HEK293T (cell line): ENCODE data around the gene MYO7A.

Experiments
- CTCF ChIA-PET: fragments of 350-600 bp; formaldehyde crosslinking; extraction: SDS; loops from one replicate; lab custom pipeline; 2021; ENCODE audit warnings: antibody characterized with exemption, inconsistent platforms; lab: Yijun Ruan, JAX
- POLR2A ChIA-PET: fragments of 350-600 bp; formaldehyde crosslinking; extraction: SDS; loops from one replicate; lab custom pipeline; 2020; ENCODE audit warnings: antibody characterized with exemption, inconsistent platforms; lab: Yijun Ruan, JAX
- DNase-seq: peaks from one replicate; pipeline ENCODE4 v3.0.0; 2012; ENCODE audit warnings: mixed read lengths; ENCODE audit errors: extremely low spot score
- ARNT ChIP-seq: fragments of 450-650 bp; IDR thresholded peaks from 2 replicates; pipeline ENCODE4 v1.6.1; 2017; ENCODE audit warnings: mild to moderate bottlenecking
- BHLHE40 ChIP-seq: fragments of 450-650 bp; IDR thresholded peaks from 2 replicates; pipeline ENCODE4 v1.6.1; 2016; ENCODE audit warnings: mild to moderate bottlenecking, moderate library complexity, borderline replicate concordance
- CTBP1 ChIP-seq: fragments of 450-650 bp; IDR thresholded peaks from 2 replicates; pipeline ENCODE4 v1.6.1; 2016; ENCODE audit warnings: borderline replicate concordance
- ELF4 ChIP-seq: fragments of 450-650 bp; IDR thresholded peaks from 2 replicates; pipeline ENCODE4 v1.6.1; 2017; ENCODE audit warnings: antibody characterized with exemption
- FOXA1 ChIP-seq: fragments of 450-650 bp; IDR thresholded peaks from 2 replicates; pipeline ENCODE4 v1.6.1; 2016; ENCODE audit warnings: mild to moderate bottlenecking
- FOXK2 ChIP-seq: fragments of 450-650 bp; IDR thresholded peaks from 2 replicates; pipeline ENCODE4 v1.6.1; 2016; ENCODE audit warnings: mild to moderate bottlenecking
- FOXM1 ChIP-seq: fragments of 450-650 bp; IDR thresholded peaks from 2 replicates; pipeline ENCODE4 v1.6.1; 2017; ENCODE audit warnings: mild to moderate bottlenecking, borderline replicate concordance
- HDGF ChIP-seq: fragments of 450-650 bp; IDR thresholded peaks from 2 replicates; pipeline ENCODE4 v1.6.1; 2017; ENCODE audit warnings: antibody characterized with exemption, borderline replicate concordance
- L3MBTL2 ChIP-seq: fragments of 450-650 bp; conservative IDR thresholded peaks from 2 replicates; pipeline ENCODE4 v1.6.1; 2016; ENCODE audit warnings: mild to moderate bottlenecking
- LEF1 ChIP-seq: fragments of 450-650 bp; IDR thresholded peaks from 2 replicates; pipeline ENCODE4 v1.6.1; 2017; ENCODE audit warnings: mild to moderate bottlenecking, borderline replicate concordance
- NFRKB ChIP-seq: fragments of 450-650 bp; IDR thresholded peaks from 2 replicates; pipeline ENCODE4 v1.6.1; 2016; ENCODE audit warnings: mild to moderate bottlenecking, moderate library complexity
- PKNOX1 ChIP-seq: fragments of 450-650 bp; IDR thresholded peaks from 2 replicates; pipeline ENCODE4 v1.6.1; 2016
- SP1 ChIP-seq: fragments of 450-650 bp; IDR thresholded peaks from 2 replicates; pipeline ENCODE4 v1.6.1; 2017
- SUZ12 ChIP-seq: fragments of 450-650 bp; IDR thresholded peaks from 2 replicates; pipeline ENCODE4 v1.6.1; 2016; ENCODE audit warnings: mild to moderate bottlenecking
- TARDBP ChIP-seq: fragments of 450-650 bp; IDR thresholded peaks from 2 replicates; pipeline ENCODE4 v1.6.1; 2016
- ZNF384 ChIP-seq: fragments of 450-650 bp; IDR thresholded peaks from 2 replicates; pipeline ENCODE4 v1.6.1; 2016

The MYO7A gene

GRCh38 chr11:77101043-77101537 lies 27.0 kb upstream of the MYO7A start:
- ChIA-PET POLR2A (no interaction called here), CTCF (interaction anchor here (1.0 kb wide), 1 partner anchor 10 kb away, joined by 3 read pairs; no protein-coding TSS in a partner anchor)
- TF ChIP-seq SP1 (no peak), SUZ12 (no peak), BHLHE40 (no peak), HDGF (no peak), L3MBTL2 (no peak), FOXM1 (no peak), CTBP1 (no peak), FOXK2 (no peak)
- peak; percentile 49 for DNase-seq

GRCh38 chr11:77102246-77103210 lies 25.5 kb upstream of the MYO7A start, which contains the start of gene OMP:
OMP (plus strand) TSS chr11:77102840; CDS start chr11:77102840, 0 bp downstream.
- ChIA-PET CTCF (no interaction called here), POLR2A (no interaction called here)
- no peak for DNase-seq
- no peak for TF ChIP-seq ELF4
- TF ChIP-seq ZNF384 = no peak
- TF ChIP-seq FOXA1 = no peak
- no peak for TF ChIP-seq NFRKB
- no peak for TF ChIP-seq TARDBP
- TF ChIP-seq HDGF = no peak
- TF ChIP-seq PKNOX1 = no peak
- no peak for TF ChIP-seq ARNT
- no peak for TF ChIP-seq BHLHE40
- no peak for TF ChIP-seq SP1
- TF ChIP-seq FOXK2 = no peak
- TF ChIP-seq SUZ12 = no peak
- TF ChIP-seq LEF1 = no peak
- no peak for TF ChIP-seq CTBP1

- POLR2A ChIA-PET = no interaction called here
- no peak for DNase-seq
- TF ChIP-seq L3MBTL2 (no peak), ARNT (no peak)
- CTCF ChIA-PET = interaction anchor here (0.7 kb wide), 1 partner anchor 103 kb away, joined by 3 read pairs; no protein-coding TSS in a partner anchor
Measured at GRCh38 chr11:77103319-77103718, 24.7 kb upstream of the MYO7A start.

DNA sequence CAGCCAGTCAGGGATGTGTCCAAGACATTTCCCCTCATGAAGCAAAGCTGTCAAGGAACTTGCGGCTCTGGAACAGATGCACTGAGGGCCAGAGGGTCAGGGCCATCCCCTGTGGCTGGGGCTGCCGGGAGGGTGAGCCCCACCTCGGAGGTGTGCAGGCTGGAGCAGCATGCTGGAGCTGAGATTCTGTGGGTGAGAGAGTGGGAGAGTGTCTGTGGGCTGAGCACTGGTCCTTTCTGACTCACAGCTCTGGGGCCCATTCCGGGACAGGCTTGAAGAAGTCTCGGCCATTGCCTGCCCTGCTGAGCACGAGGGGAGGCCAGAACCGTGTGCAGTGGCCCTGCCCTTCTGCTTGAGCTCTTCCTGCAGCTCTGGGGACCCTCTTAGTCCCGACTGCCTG lies 23.3 kb upstream of the MYO7A start:
- ChIA-PET CTCF (interaction anchor here (0.9 kb wide), 1 partner anchor 57 kb away, joined by 3 read pairs; no protein-coding TSS in a partner anchor), POLR2A (no interaction called here)
- no peak for DNase-seq
- TF ChIP-seq SUZ12 (no peak), FOXA1 (no peak), NFRKB (no peak), ELF4 (no peak), CTBP1 (no peak), LEF1 (no peak), PKNOX1 (no peak), L3MBTL2 (no peak), ARNT (no peak), ZNF384 (no peak)

DNA sequence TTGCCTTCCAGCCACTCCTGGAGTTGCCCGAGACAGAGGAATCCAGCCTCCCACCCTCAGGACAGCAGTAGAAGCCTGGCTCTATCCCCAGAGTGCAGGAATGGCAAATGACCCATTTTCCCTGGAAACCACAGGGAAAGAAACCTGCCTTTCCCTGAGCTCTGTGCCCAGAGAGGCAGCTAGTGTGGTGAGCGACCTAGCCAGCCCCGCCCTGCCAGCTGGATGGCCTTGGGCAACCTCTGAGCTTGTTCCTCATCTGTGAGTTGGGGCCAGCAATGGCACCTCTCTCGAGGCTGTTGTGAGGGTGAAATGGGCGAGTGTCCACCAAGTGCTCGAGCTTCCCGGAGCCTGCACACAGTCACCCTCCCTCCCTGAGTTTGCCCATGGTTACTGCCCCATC lies 21.7 kb upstream of the MYO7A start:
- CTCF ChIA-PET = interaction anchor here (0.5 to 0.6 kb wide), 2 partner anchors 187 to 380 kb away, joined by 3 to 4 read pairs; no protein-coding TSS in a partner anchor
- POLR2A ChIA-PET = no interaction called here
- DNase-seq = no peak
- TF ChIP-seq HDGF (no peak), ZNF384 (no peak), SP1 (no peak), LEF1 (no peak), FOXK2 (no peak), ARNT (no peak), L3MBTL2 (no peak), TARDBP (no peak), NFRKB (no peak), FOXA1 (no peak), PKNOX1 (no peak), ELF4 (no peak), SUZ12 (no peak), FOXM1 (no peak), BHLHE40 (no peak), CTBP1 (no peak)

GRCh38 chr11:77106759-77107158 lies 21.3 kb upstream of the MYO7A start:
- ChIA-PET CTCF (interaction anchor here (0.5 to 1.1 kb wide), 4 partner anchors 20 to 380 kb away, joined by 3 to 4 read pairs (median 3); no protein-coding TSS in a partner anchor), POLR2A (no interaction called here)
- TF ChIP-seq ARNT = no peak
- DNase-seq = no peak
